ENCODE measurements around the gene RPUSD4. TPM values are rescaled to one million over a fixed set of nuclear protein-coding genes. Genes with fewer than 3 reads are reported as not detected.
A peak's percentile ranks its signal among the peaks of the same experiment; 100 is the strongest.
"Not testable (repeated sequence)": the region's sequence is repeated elsewhere in the genome, so short reads cannot be mapped to it uniquely, and the experiment has no call there.

RPUSD4 gene
- total RNA-seq (10 to 100 TPM; 33.2 to 41.2 TPM), total RNA-seq (29.8 to 45.4 reads per million in 2 donors)

GRCh38 chr11:126211236-126212088, at the start of gene RPUSD4, which contains the start of gene FAM118B:
Gene RPUSD4 (minus strand): TSS chr11:126211650. CDS start chr11:126211638, 12 bp downstream.
Gene FAM118B (plus strand): TSS chr11:126211782. CDS start chr11:126235002, 23,220 bp downstream.
- ATAC-seq = peak; percentile 98
- Mint-ChIP-seq H3K36me3 (ENCODE audit: low read depth) (peaks cover 6% of the 10 kb centered on the region), H3K27ac (peak within 1 kb of the TSS; percentile 97), H3K4me1 (peaks cover 29% of the 10 kb centered on the region), H3K4me3 (peak within 1 kb of the TSS; percentile 99), H3K27me3 (no peaks in the 10 kb centered on the region)
- no peaks in the 10 kb centered on the region for H3K9me3 ChIP-seq (ENCODE audit: control insufficient read depth, low read length, poor library complexity, severe bottlenecking)
- peak; percentile 98 for DNase-seq

- H3K36me3 Mint-ChIP-seq (ENCODE audit: low read depth) = peaks cover 5% of the 10 kb centered on the region
These were observed 46.3 kb upstream of the RPUSD4 start for GRCh38 chr11:126257764-126258163.

GRCh38 chr11:126257144-126257543, 45.7 kb upstream of the RPUSD4 start:
- H3K9me3 ChIP-seq (ENCODE audit: control insufficient read depth, low read length, poor library complexity, severe bottlenecking) = no peaks in the 10 kb centered on the region
- peaks cover 11% of the 10 kb centered on the region for H3K4me1 Mint-ChIP-seq

More at GRCh38 chr11:126257764-126258163, 46.3 kb upstream of the RPUSD4 start:
- no peaks in the 10 kb centered on the region for H3K9me3 ChIP-seq (ENCODE audit: control insufficient read depth, low read length, poor library complexity, severe bottlenecking)
- DNase-seq (no peak), ATAC-seq (no peak)
- Mint-ChIP-seq H3K4me1 (peaks cover 11% of the 10 kb centered on the region), H3K27ac (no peak overlapping the region), H3K27me3 (no peaks in the 10 kb centered on the region), H3K4me3 (no peak overlapping the region)

GRCh38 chr11:126256216-126256615, 44.8 kb upstream of the RPUSD4 start:
- DNase-seq = no peak

More at GRCh38 chr11:126257144-126257543, 45.7 kb upstream of the RPUSD4 start:
- Mint-ChIP-seq H3K36me3 (ENCODE audit: low read depth) (peaks cover 5% of the 10 kb centered on the region), H3K4me3 (no peak overlapping the region), H3K27ac (peak overlapping the region; percentile 24), H3K27me3 (no peaks in the 10 kb centered on the region)
- ATAC-seq (no peak), DNase-seq (no peak)

GRCh38 chr11:126255507-126255906, 44.1 kb upstream of the RPUSD4 start:
- H3K36me3 Mint-ChIP-seq (ENCODE audit: low read depth); H3K27ac Mint-ChIP-seq; H3K27me3 Mint-ChIP-seq; H3K9me3 ChIP-seq (ENCODE audit: control insufficient read depth, low read length, poor library complexity, severe bottlenecking); DNase-seq; H3K4me3 Mint-ChIP-seq; ATAC-seq; H3K4me1 Mint-ChIP-seq: not testable (repeated sequence)

More at GRCh38 chr11:126256216-126256615, 44.8 kb upstream of the RPUSD4 start:
- Mint-ChIP-seq H3K4me1 (peaks cover 10% of the 10 kb centered on the region), H3K4me3 (no peak overlapping the region), H3K27ac (no peak overlapping the region), H3K36me3 (ENCODE audit: low read depth) (peaks cover 5% of the 10 kb centered on the region), H3K27me3 (no peaks in the 10 kb centered on the region)
- ATAC-seq = no peak
- H3K9me3 ChIP-seq (ENCODE audit: control insufficient read depth, low read length, poor library complexity, severe bottlenecking) = no peaks in the 10 kb centered on the region

- no peaks in the 10 kb centered on the region for H3K9me3 ChIP-seq (ENCODE audit: control insufficient read depth, low read length, poor library complexity, severe bottlenecking)
- H3K27ac Mint-ChIP-seq = no peak overlapping the region
- H3K4me1 Mint-ChIP-seq = peaks cover 4% of the 10 kb centered on the region
- H3K36me3 Mint-ChIP-seq (ENCODE audit: low read depth) = peaks cover 5% of the 10 kb centered on the region
- H3K4me3 Mint-ChIP-seq = no peak overlapping the region
- no peaks in the 10 kb centered on the region for H3K27me3 Mint-ChIP-seq
- no peak for ATAC-seq
- no peak for DNase-seq
These were observed 43.4 kb upstream of the RPUSD4 start for GRCh38 chr11:126254819-126255218.

- H3K36me3 Mint-ChIP-seq (ENCODE audit: low read depth) = peaks cover 5% of the 10 kb centered on the region
- ATAC-seq (no peak), DNase-seq (no peak)
- H3K4me1 Mint-ChIP-seq = peaks cover 4% of the 10 kb centered on the region
- no peaks in the 10 kb centered on the region for H3K27me3 Mint-ChIP-seq
- no peak overlapping the region for H3K27ac Mint-ChIP-seq
- H3K9me3 ChIP-seq (ENCODE audit: control insufficient read depth, low read length, poor library complexity, severe bottlenecking) = no peaks in the 10 kb centered on the region
- H3K4me3 Mint-ChIP-seq = no peak overlapping the region
These were observed 41.8 kb upstream of the RPUSD4 start for GRCh38 chr11:126253265-126253664.

GRCh38 chr11:126246636-126247035, 35.2 kb upstream of the RPUSD4 start:
- Mint-ChIP-seq H3K36me3 (ENCODE audit: low read depth) (no peaks in the 10 kb centered on the region), H3K4me3 (no peak overlapping the region), H3K27me3 (no peaks in the 10 kb centered on the region), H3K4me1 (no peaks in the 10 kb centered on the region), H3K27ac (no peak overlapping the region)
- DNase-seq (no peak), ATAC-seq (no peak)
- no peaks in the 10 kb centered on the region for H3K9me3 ChIP-seq (ENCODE audit: control insufficient read depth, low read length, poor library complexity, severe bottlenecking)

GRCh38 chr11:126233391-126233790, 21.9 kb upstream of the RPUSD4 start:
- no peak for ATAC-seq

GRCh38 chr11:126232683-126233082, 21.2 kb upstream of the RPUSD4 start:
- no peak for ATAC-seq
- no peak overlapping the region for H3K27ac Mint-ChIP-seq
- H3K27me3 Mint-ChIP-seq = no peaks in the 10 kb centered on the region
- DNase-seq = no peak
- no peaks in the 10 kb centered on the region for H3K9me3 ChIP-seq (ENCODE audit: control insufficient read depth, low read length, poor library complexity, severe bottlenecking)
- H3K4me3 Mint-ChIP-seq = no peak overlapping the region
- peaks cover 10% of the 10 kb centered on the region for H3K36me3 Mint-ChIP-seq (ENCODE audit: low read depth)
- H3K4me1 Mint-ChIP-seq = peaks cover 4% of the 10 kb centered on the region

More at GRCh38 chr11:126233391-126233790, 21.9 kb upstream of the RPUSD4 start:
- Mint-ChIP-seq H3K4me3 (no peak overlapping the region), H3K36me3 (ENCODE audit: low read depth) (peaks cover 10% of the 10 kb centered on the region), H3K27ac (no peak overlapping the region), H3K4me1 (peaks cover 4% of the 10 kb centered on the region), H3K27me3 (no peaks in the 10 kb centered on the region)
- H3K9me3 ChIP-seq (ENCODE audit: control insufficient read depth, low read length, poor library complexity, severe bottlenecking) = no peaks in the 10 kb centered on the region
- no peak for DNase-seq

- H3K4me1 Mint-ChIP-seq = peaks cover 4% of the 10 kb centered on the region
- H3K9me3 ChIP-seq (ENCODE audit: control insufficient read depth, low read length, poor library complexity, severe bottlenecking) = no peaks in the 10 kb centered on the region
- no peak for ATAC-seq
- no peaks in the 10 kb centered on the region for H3K27me3 Mint-ChIP-seq
- DNase-seq = no peak
- H3K27ac Mint-ChIP-seq = no peak overlapping the region
- H3K36me3 Mint-ChIP-seq (ENCODE audit: low read depth) = peaks cover 10% of the 10 kb centered on the region
- no peak overlapping the region for H3K4me3 Mint-ChIP-seq
These were observed 20.4 kb upstream of the RPUSD4 start for GRCh38 chr11:126231725-126232459.

- no peak for ATAC-seq
- H3K9me3 ChIP-seq (ENCODE audit: control insufficient read depth, low read length, poor library complexity, severe bottlenecking) = no peaks in the 10 kb centered on the region
- Mint-ChIP-seq H3K36me3 (ENCODE audit: low read depth) (no peaks in the 10 kb centered on the region), H3K4me3 (no peak overlapping the region), H3K27me3 (no peaks in the 10 kb centered on the region), H3K27ac (peak overlapping the region; percentile 45), H3K4me1 (peaks cover 2% of the 10 kb centered on the region)
- no peak for DNase-seq
These were observed 18.5 kb upstream of the RPUSD4 start for GRCh38 chr11:126229858-126230540.
